ENCODE measurements around the gene NAALADL2. TPM values are rescaled to one million over a fixed set of nuclear protein-coding genes. Genes with fewer than 3 reads are reported as not detected.

NAALADL2 gene
- polyA plus RNA-seq, 3 donors: not detected

DNA sequence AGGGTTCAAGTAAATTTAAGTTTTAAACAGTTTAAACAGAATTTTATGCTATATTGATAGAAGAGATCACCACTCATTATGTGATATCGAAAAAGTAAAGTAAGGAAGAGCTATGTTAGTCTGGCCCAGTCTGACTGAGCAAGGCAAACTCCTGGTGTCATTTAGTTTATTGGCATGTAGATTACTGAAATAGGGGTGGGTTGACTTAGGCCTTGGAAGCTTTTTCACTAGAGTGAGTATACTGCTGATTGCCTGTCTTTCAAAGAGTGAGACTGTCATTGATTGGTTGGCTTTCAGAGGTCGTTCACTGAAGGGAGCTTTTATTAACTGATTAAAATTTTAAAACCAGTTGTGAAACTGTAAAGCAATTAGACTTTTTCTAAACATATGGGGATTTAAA is 294.5 kb downstream of the NAALADL2 start:
- Histone ChIP-seq H3K27me3 (ENCODE audit: control insufficient read depth in 2 of 2, insufficient read depth in 2 of 2, low read length in 2 of 2) (no peaks in the 10 kb centered on the region), H3K4me2 (replicated peaks; ENCODE audit: extremely low read depth, low read length, poor library complexity, severe bottlenecking) (no peak overlapping the region), H3K27ac (ENCODE audit: low read depth in 1 of 2, low read length in 2 of 2) (no peak overlapping the region), H3K4me1 (ENCODE audit: control insufficient read depth in 1 of 2, insufficient read depth in 2 of 2, low read length in 2 of 2) (no peaks in the 10 kb centered on the region), H2AFZ (ENCODE audit: insufficient read depth, low read depth, low read length, poor library complexity, severe bottlenecking) (no peak overlapping the region), H4K20me1 (ENCODE audit: insufficient read depth, low read length) (no peaks in the 10 kb centered on the region), H3K4me3 (replicated peaks in 1 of 3; ENCODE audit: low read depth in 2 of 3, low read length in 3 of 3) (no peak overlapping the region), H3K79me2 (ENCODE audit: insufficient read depth, low read length) (no peaks in the 10 kb centered on the region), H3K9me3 (replicated peaks in 1 of 2; ENCODE audit: control insufficient read depth in 1 of 2, insufficient read depth in 1 of 2, low read length in 2 of 2) (no peaks in the 10 kb centered on the region), H3K36me3 (replicated peaks in 1 of 2; ENCODE audit: control insufficient read depth in 1 of 2, insufficient read depth in 2 of 2, low read length in 2 of 2) (no peaks in the 10 kb centered on the region), H3K9ac (ENCODE audit: insufficient read depth, low read length, poor library complexity, severe bottlenecking) (no peak overlapping the region)
- intact Hi-C loops (cut with micrococcal nuclease): no loop called here
- no peak overlapping the region for H3K27ac Mint-ChIP-seq
- no peaks in the 10 kb centered on the region for H3K4me1 Mint-ChIP-seq
- no peaks in the 10 kb centered on the region for H3K27me3 Mint-ChIP-seq (ENCODE audit: low read depth in 3 of 3)
- no CpG with 5 or more reads among the region's 2 CpGs for WGBS (ENCODE audit: insufficient coverage)
- no peak overlapping the region for H3K4me3 Mint-ChIP-seq
- TF ChIP-seq, protein P1, sequence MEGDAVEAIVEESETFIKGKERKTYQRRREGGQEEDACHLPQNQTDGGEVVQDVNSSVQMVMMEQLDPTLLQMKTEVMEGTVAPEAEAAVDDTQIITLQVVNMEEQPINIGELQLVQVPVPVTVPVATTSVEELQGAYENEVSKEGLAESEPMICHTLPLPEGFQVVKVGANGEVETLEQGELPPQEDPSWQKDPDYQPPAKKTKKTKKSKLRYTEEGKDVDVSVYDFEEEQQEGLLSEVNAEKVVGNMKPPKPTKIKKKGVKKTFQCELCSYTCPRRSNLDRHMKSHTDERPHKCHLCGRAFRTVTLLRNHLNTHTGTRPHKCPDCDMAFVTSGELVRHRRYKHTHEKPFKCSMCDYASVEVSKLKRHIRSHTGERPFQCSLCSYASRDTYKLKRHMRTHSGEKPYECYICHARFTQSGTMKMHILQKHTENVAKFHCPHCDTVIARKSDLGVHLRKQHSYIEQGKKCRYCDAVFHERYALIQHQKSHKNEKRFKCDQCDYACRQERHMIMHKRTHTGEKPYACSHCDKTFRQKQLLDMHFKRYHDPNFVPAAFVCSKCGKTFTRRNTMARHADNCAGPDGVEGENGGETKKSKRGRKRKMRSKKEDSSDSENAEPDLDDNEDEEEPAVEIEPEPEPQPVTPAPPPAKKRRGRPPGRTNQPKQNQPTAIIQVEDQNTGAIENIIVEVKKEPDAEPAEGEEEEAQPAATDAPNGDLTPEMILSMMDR (IDR thresholded peaks at IDR 0.05): no peak
- DNase-seq: no peak
- H3K36me3 Mint-ChIP-seq: no peaks in the 10 kb centered on the region
- H3K9me3 Mint-ChIP-seq: no peaks in the 10 kb centered on the region

DNA sequence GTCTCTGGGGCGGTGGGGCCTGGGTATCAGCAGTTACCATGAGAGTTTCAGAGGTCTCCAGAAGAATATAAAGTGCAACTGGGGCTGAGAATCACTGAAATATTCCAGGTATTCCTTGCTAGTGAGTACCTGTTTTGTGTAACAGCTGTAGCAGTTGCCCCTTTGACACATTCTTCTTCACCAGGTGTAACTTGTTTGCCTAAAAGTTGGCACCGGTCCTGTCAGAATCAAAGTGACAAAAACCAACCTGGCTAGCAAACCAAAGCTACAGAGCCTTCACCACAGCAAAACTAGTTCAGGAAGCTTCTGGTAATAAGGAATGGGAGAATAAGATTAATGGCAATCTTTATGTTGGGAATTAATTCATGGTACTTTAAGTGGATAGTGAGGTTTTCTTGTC is 296.0 kb downstream of the NAALADL2 start:
- Histone ChIP-seq H4K20me1 (ENCODE audit: insufficient read depth, low read length) (no peaks in the 10 kb centered on the region), H3K27ac (ENCODE audit: low read depth in 1 of 2, low read length in 2 of 2) (no peak overlapping the region), H3K9ac (ENCODE audit: insufficient read depth, low read length, poor library complexity, severe bottlenecking) (no peak overlapping the region), H3K36me3 (replicated peaks in 1 of 2; ENCODE audit: control insufficient read depth in 1 of 2, insufficient read depth in 2 of 2, low read length in 2 of 2) (no peaks in the 10 kb centered on the region), H2AFZ (ENCODE audit: insufficient read depth, low read depth, low read length, poor library complexity, severe bottlenecking) (no peak overlapping the region), H3K9me3 (replicated peaks in 1 of 2; ENCODE audit: control insufficient read depth in 1 of 2, insufficient read depth in 1 of 2, low read length in 2 of 2) (peaks cover 0 to 4% of the 10 kb centered on the region in 2 donors), H3K4me2 (replicated peaks; ENCODE audit: extremely low read depth, low read length, poor library complexity, severe bottlenecking) (no peak overlapping the region), H3K4me1 (ENCODE audit: control insufficient read depth in 1 of 2, insufficient read depth in 2 of 2, low read length in 2 of 2) (no peaks in the 10 kb centered on the region), H3K27me3 (ENCODE audit: control insufficient read depth in 2 of 2, insufficient read depth in 2 of 2, low read length in 2 of 2) (no peaks in the 10 kb centered on the region), H3K79me2 (ENCODE audit: insufficient read depth, low read length) (no peaks in the 10 kb centered on the region), H3K4me3 (replicated peaks in 1 of 3; ENCODE audit: low read depth in 2 of 3, low read length in 3 of 3) (no peak overlapping the region)
- no peaks in the 10 kb centered on the region for H3K36me3 Mint-ChIP-seq
- H3K4me3 Mint-ChIP-seq: no peak overlapping the region
- no peaks in the 10 kb centered on the region for H3K27me3 Mint-ChIP-seq (ENCODE audit: low read depth in 3 of 3)
- no peak for DNase-seq
- 90% methylated on average over 1 of the region's 2 CpGs for WGBS (ENCODE audit: insufficient coverage)
- no peak overlapping the region for H3K27ac Mint-ChIP-seq
- H3K4me1 Mint-ChIP-seq: no peaks in the 10 kb centered on the region
- TF ChIP-seq, protein P1 (IDR thresholded peaks at IDR 0.05): no peak
- H3K9me3 Mint-ChIP-seq: no peaks in the 10 kb centered on the region
- intact Hi-C loops (cut with micrococcal nuclease): no loop called here

All from CD14-positive monocyte (primary cell).